ENCODE data around the gene NQO1. TPM values are rescaled to one million over a fixed set of nuclear protein-coding genes. Genes with fewer than 3 reads are reported as not detected.

Gene NQO1
- total RNA-seq, 1 donor from 2014 or later, result 11.4 TPM

- Histone ChIP-seq H3K27me3 (no peaks in the 10 kb centered on the region), H3K36me3 (no peaks in the 10 kb centered on the region), H2AFZ (replicated peaks) (no peak overlapping the region), H3K79me2 (ENCODE audit: low read depth) (no peaks in the 10 kb centered on the region), H3K9me3 (ENCODE audit: low read depth) (no peaks in the 10 kb centered on the region), H3K9ac (no peak overlapping the region), H3K4me3 (no peak overlapping the region), H4K20me1 (ENCODE audit: low read depth) (no peaks in the 10 kb centered on the region), H3K27ac (no peak overlapping the region), H3K4me2 (no peak overlapping the region), H3F3A (ENCODE audit: low read depth) (peaks cover 15% of the 10 kb centered on the region), H3K4me1 (no peaks in the 10 kb centered on the region)
- H3K9me3 Mint-ChIP-seq, result no peaks in the 10 kb centered on the region
- DNase-seq (ENCODE audit: low spot score), result no peak
- no peak overlapping the region for H3K4me3 Mint-ChIP-seq
- TF ChIP-seq EZH2 (IDR thresholded peaks at IDR 0.05) (no peak), CTCF (IDR thresholded peaks at IDR 0.05) (no peak), EZH2phosphoT487 (IDR thresholded peaks at IDR 0.05) (no peak)
- no peaks in the 10 kb centered on the region for H3K36me3 Mint-ChIP-seq
- H3K27ac Mint-ChIP-seq, result no peak overlapping the region
- H3K27me3 Mint-ChIP-seq (ENCODE audit: insufficient read depth, low read depth), result no peaks in the 10 kb centered on the region
- H3K4me1 Mint-ChIP-seq, result peaks cover 4% of the 10 kb centered on the region
These were observed 18.3 kb downstream of the NQO1 start for GRCh38 chr16:69707920-69708683.

GRCh38 chr16:69706975-69707340 lies 19.4 kb downstream of the NQO1 start:
- H3K27ac ChIP-seq, result no peak overlapping the region

GRCh38 chr16:69706256-69706974 lies 19.9 kb downstream of the NQO1 start:
- Histone ChIP-seq H3K9me3 (ENCODE audit: low read depth) (no peaks in the 10 kb centered on the region), H2AFZ (replicated peaks) (no peak overlapping the region), H3K4me3 (no peak overlapping the region), H3K4me1 (no peaks in the 10 kb centered on the region), H3K36me3 (no peaks in the 10 kb centered on the region), H3F3A (ENCODE audit: low read depth) (peaks cover 15% of the 10 kb centered on the region), H3K27me3 (no peaks in the 10 kb centered on the region), H4K20me1 (ENCODE audit: low read depth) (no peaks in the 10 kb centered on the region), H3K79me2 (ENCODE audit: low read depth) (no peaks in the 10 kb centered on the region), H3K27ac (no peak overlapping the region), H3K4me2 (no peak overlapping the region), H3K9ac (no peak overlapping the region)
- Mint-ChIP-seq H3K36me3 (no peaks in the 10 kb centered on the region), H3K4me3 (no peak overlapping the region), H3K9me3 (no peaks in the 10 kb centered on the region), H3K4me1 (peaks cover 4% of the 10 kb centered on the region), H3K27me3 (ENCODE audit: insufficient read depth, low read depth) (no peaks in the 10 kb centered on the region), H3K27ac (no peak overlapping the region)
- TF ChIP-seq EZH2phosphoT487 (IDR thresholded peaks at IDR 0.05) (no peak), CTCF (IDR thresholded peaks at IDR 0.05) (no peak), EZH2 (IDR thresholded peaks at IDR 0.05) (no peak)
- DNase-seq (ENCODE audit: low spot score), result no peak

More at GRCh38 chr16:69706975-69707340, 19.4 kb downstream of the NQO1 start:
- TF ChIP-seq CTCF (IDR thresholded peaks at IDR 0.05), result no peak
- TF ChIP-seq EZH2phosphoT487 (IDR thresholded peaks at IDR 0.05), result no peak
- no peak for TF ChIP-seq EZH2 (IDR thresholded peaks at IDR 0.05)
- Histone ChIP-seq H2AFZ (replicated peaks) (no peak overlapping the region), H3K36me3 (no peaks in the 10 kb centered on the region), H3K27me3 (no peaks in the 10 kb centered on the region), H3K4me3 (no peak overlapping the region), H3K9ac (no peak overlapping the region), H3K4me2 (no peak overlapping the region), H3K79me2 (ENCODE audit: low read depth) (no peaks in the 10 kb centered on the region), H3F3A (ENCODE audit: low read depth) (peaks cover 15% of the 10 kb centered on the region), H3K4me1 (no peaks in the 10 kb centered on the region), H4K20me1 (ENCODE audit: low read depth) (no peaks in the 10 kb centered on the region), H3K9me3 (ENCODE audit: low read depth) (no peaks in the 10 kb centered on the region)
- peaks cover 4% of the 10 kb centered on the region for H3K4me1 Mint-ChIP-seq
- no peaks in the 10 kb centered on the region for H3K9me3 Mint-ChIP-seq
- no peaks in the 10 kb centered on the region for H3K27me3 Mint-ChIP-seq (ENCODE audit: insufficient read depth, low read depth)
- DNase-seq (ENCODE audit: low spot score), result no peak
- H3K27ac Mint-ChIP-seq, result no peak overlapping the region
- no peak overlapping the region for H3K4me3 Mint-ChIP-seq
- no peaks in the 10 kb centered on the region for H3K36me3 Mint-ChIP-seq
